Measurements from ENCODE around the gene TCEANC. TPM values are rescaled to one million over a fixed set of nuclear protein-coding genes. Genes with fewer than 3 reads are reported as not detected.

The TCEANC gene
- total RNA-seq, 4 donors from 2014 or later, result 2.9 to 4.1 (median 3.3) TPM

DNA sequence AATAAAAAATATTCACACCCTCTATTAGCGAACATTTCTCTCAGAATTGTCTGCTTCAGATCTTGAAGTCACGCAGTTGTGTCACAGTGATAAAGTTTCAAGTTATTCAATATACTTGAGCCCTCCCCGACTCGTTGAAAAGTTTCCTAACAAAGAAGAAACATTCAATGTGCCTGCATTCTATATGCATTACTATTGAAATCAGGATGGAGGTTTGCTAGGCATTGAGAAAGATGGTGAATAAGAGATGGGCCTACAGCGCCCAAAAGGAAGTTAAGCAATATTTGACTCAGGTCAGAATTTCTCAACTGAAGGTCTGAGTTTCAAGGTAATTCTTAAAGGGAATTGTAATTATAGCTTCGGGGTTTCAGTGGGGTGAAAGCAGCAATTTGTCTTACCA is 6.1 kb downstream of the TCEANC start:
- intact Hi-C loops (cut with DNase I; ENCODE audit: low total_unique reads) (loop anchor here (2.0 to 10.0 kb wide), 2 partner anchors 90 to 704 kb away; no protein-coding TSS in a partner anchor), in situ Hi-C loops (cut with MboI; ENCODE audit: low sequenced_read_pairs in 4 of 4) (loop anchor here (5.0 to 25.0 kb wide), 5 partner anchors 76 to 378 kb away; partner anchors contain the start of genes OFD1 (in 2 of the 4), TRAPPC2 (in 2 of the 4) and GEMIN8 (in 1 of the 4))
- peak overlapping the region in 3 of 4 donors; percentile 15 to 57 (median 42) for H3K27ac ChIP-seq
- ATAC-seq (no peak), DNase-seq (no peak)
- H3K9me3 ChIP-seq, result no peaks in the 10 kb centered on the region
- H3K4me1 ChIP-seq, result peaks cover 8% of the 10 kb centered on the region in 2 donors
- H3K36me3 ChIP-seq, result peaks cover 0 to 10% of the 10 kb centered on the region in 2 donors
- TF ChIP-seq, protein P1, sequence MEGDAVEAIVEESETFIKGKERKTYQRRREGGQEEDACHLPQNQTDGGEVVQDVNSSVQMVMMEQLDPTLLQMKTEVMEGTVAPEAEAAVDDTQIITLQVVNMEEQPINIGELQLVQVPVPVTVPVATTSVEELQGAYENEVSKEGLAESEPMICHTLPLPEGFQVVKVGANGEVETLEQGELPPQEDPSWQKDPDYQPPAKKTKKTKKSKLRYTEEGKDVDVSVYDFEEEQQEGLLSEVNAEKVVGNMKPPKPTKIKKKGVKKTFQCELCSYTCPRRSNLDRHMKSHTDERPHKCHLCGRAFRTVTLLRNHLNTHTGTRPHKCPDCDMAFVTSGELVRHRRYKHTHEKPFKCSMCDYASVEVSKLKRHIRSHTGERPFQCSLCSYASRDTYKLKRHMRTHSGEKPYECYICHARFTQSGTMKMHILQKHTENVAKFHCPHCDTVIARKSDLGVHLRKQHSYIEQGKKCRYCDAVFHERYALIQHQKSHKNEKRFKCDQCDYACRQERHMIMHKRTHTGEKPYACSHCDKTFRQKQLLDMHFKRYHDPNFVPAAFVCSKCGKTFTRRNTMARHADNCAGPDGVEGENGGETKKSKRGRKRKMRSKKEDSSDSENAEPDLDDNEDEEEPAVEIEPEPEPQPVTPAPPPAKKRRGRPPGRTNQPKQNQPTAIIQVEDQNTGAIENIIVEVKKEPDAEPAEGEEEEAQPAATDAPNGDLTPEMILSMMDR (IDR thresholded peaks at IDR 0.05 in 4 of 5, conservative IDR thresholded peaks at IDR 0.05 in 1 of 5), result no peak
- no peak for TF ChIP-seq POLR2A (IDR thresholded peaks at IDR 0.05)
- no peak overlapping the region for H3K4me3 ChIP-seq
- H3K27me3 ChIP-seq, result no peaks in the 10 kb centered on the region

DNA sequence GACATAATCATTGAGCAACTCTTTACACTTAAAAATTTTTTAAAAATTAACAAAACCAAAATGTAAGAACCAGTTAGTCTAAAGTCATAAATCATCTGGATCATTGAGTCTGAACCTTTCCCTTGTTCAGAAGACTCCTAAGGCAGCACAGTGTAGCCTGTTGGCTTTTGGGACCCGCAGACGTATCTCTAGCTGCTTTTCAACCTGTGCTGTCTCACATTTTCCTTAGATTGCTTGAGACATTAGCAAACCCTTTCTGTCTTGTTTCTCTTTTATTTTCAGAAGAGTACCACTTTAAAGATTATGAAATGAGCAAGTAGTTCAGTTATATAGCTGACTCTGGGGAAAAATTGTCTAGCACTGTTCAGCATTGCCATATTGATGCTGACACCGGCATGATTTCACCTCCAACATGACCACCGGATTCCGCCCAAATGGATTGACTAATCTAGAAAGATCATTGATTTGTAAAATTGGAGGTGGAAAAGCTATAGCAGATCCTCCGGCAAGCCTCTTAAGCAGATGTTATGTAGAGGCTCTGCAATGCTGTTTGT is 8.9 kb downstream of the TCEANC start:
- peaks cover 0 to 10% of the 10 kb centered on the region in 2 donors for H3K36me3 ChIP-seq
- no peak overlapping the region for H3K4me3 ChIP-seq
- intact Hi-C loops (cut with DNase I; ENCODE audit: low total_unique reads), result no loop called here
- in situ Hi-C loops (cut with MboI; ENCODE audit: low sequenced_read_pairs in 4 of 4), result loop anchor here in 2 of 4 donors (10.0 to 25.0 kb wide), 2 partner anchors 373 to 375 kb away; partner anchors contain the start of gene GEMIN8 (in 1 of the 2)
- no peaks in the 10 kb centered on the region for H3K9me3 ChIP-seq
- H3K27ac ChIP-seq, result peak overlapping the region in 1 of 4 donors; percentile 22
- peaks cover 3 to 4% of the 10 kb centered on the region in 2 donors for H3K4me1 ChIP-seq
- no peaks in the 10 kb centered on the region for H3K27me3 ChIP-seq
- no peak for DNase-seq
- ATAC-seq, result no peak
- TF ChIP-seq POLR2A (IDR thresholded peaks at IDR 0.05), result no peak
- TF ChIP-seq, protein P1 (IDR thresholded peaks at IDR 0.05 in 4 of 5, conservative IDR thresholded peaks at IDR 0.05 in 1 of 5), result no peak

DNA sequence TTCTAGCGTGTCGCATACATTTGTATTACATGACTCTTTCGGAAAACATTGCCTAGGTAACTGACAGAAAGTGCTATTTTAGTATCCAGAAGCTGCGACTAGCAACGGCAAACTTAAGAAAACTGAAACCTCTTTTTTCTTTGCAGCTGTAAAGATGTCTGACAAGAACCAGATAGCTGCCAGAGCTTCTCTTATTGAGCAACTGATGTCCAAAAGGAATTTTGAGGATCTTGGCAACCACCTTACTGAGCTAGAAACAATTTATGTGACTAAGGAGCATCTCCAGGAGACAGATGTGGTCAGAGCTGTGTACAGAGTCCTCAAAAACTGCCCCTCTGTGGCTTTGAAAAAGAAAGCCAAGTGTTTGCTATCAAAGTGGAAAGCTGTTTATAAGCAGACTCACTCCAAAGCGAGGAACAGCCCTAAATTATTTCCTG is 9.4 kb downstream of the TCEANC start:
- DNase-seq (no peak), ATAC-seq (peak; percentile 33 to 60)
- no peaks in the 10 kb centered on the region for H3K9me3 ChIP-seq
- no peaks in the 10 kb centered on the region for H3K27me3 ChIP-seq
- peaks cover 0 to 10% of the 10 kb centered on the region in 2 donors for H3K36me3 ChIP-seq
- in situ Hi-C loops (cut with MboI; ENCODE audit: low sequenced_read_pairs in 4 of 4), result loop anchor here in 2 of 4 donors (10.0 to 25.0 kb wide), 2 partner anchors 372 to 375 kb away; partner anchors contain the start of gene GEMIN8 (in 1 of the 2)
- TF ChIP-seq, protein P1 (IDR thresholded peaks at IDR 0.05 in 4 of 5, conservative IDR thresholded peaks at IDR 0.05 in 1 of 5), result no peak
- TF ChIP-seq POLR2A (IDR thresholded peaks at IDR 0.05), result no peak
- no peak overlapping the region for H3K4me3 ChIP-seq
- intact Hi-C loops (cut with DNase I; ENCODE audit: low total_unique reads), result no loop called here
- peak overlapping the region in 1 of 4 donors; percentile 22 for H3K27ac ChIP-seq
- H3K4me1 ChIP-seq, result peaks cover 3 to 4% of the 10 kb centered on the region in 2 donors

DNA sequence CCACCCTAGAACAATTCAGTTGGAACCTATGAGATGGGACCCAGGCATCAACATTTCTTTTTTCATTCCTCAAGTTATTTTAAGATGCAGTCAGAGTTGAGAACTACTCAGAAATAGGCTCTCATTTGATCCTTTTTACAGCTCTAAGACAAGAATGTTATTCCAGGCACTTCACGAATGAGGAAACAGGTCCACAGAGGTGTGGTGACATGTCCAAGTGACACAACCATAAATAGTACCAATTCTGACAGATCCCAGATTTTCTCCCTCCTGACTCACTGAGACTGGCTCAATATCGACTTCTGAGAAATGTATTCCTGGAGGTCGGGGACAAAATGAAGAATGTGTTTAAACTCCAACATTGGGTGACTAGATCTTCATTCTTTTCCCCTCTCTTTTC is 11.1 kb downstream of the TCEANC start:
- ATAC-seq (no peak), DNase-seq (no peak)
- intact Hi-C loops (cut with DNase I; ENCODE audit: low total_unique reads), result no loop called here
- Histone ChIP-seq H3K36me3 (peaks cover 0 to 10% of the 10 kb centered on the region in 2 donors), H3K27ac (peak overlapping the region in 2 of 4 donors; percentile 29 to 34), H3K4me3 (no peak overlapping the region), H3K9me3 (no peaks in the 10 kb centered on the region), H3K4me1 (peaks cover under 1 to 2% of the 10 kb centered on the region in 2 donors), H3K27me3 (no peaks in the 10 kb centered on the region)
- no peak for TF ChIP-seq POLR2A (IDR thresholded peaks at IDR 0.05)
- TF ChIP-seq, protein P1 (IDR thresholded peaks at IDR 0.05 in 4 of 5, conservative IDR thresholded peaks at IDR 0.05 in 1 of 5), result no peak
- in situ Hi-C loops (cut with MboI; ENCODE audit: low sequenced_read_pairs in 4 of 4), result loop anchor here in 2 of 4 donors (10.0 to 25.0 kb wide), 2 partner anchors 371 to 373 kb away; partner anchors contain the start of gene GEMIN8 (in 1 of the 2)

Measured in gastrocnemius medialis (tissue), 4 donors.